HG03139 (cell line): ENCODE results near the gene DMRTC2.

Experiments used
- ATAC-seq: cut with Tn5 transposase; IDR thresholded peaks from one replicate; pipeline ENCODE4 v1.9.1; 2021; ENCODE audit not compliant: unreplicated experiment

Gene DMRTC2

DNA sequence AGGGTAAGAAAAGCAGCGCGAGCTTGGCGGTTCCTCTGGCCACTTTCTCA is at the start of gene DMRTC2:
Gene DMRTC2, plus strand, starts transcription at position 42 of the 50 bp plus-strand sequence. CDS start 2,387 bp downstream, outside the sequence.
- ATAC-seq, result no peak

DNA sequence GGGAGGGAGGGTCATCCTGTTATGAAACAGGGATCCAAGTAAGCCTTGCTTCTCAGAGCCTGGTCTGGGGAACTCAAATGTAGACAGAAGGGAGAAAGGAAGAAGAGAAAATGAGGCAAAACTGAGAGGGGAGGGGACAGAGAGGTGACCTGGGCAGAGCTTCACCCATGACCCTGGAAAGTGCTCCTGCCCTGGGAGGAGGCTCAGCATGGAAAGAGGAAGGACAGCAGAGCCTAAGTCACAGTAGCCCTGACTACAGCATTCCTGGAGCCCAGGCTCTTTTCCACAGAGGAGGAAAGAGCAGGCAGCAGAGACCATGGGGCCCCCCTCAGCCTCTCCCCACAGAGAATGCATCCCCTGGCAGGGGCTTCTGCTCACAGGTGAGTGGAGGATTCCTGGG is 48.5 kb upstream of the DMRTC2 start, which contains the start of gene CEACAM3:
Gene CEACAM3, plus strand, starts transcription at position 226 of the 400 bp plus-strand sequence. Its CDS starts 91 bp downstream, at position 317.
- no peak for ATAC-seq

DNA sequence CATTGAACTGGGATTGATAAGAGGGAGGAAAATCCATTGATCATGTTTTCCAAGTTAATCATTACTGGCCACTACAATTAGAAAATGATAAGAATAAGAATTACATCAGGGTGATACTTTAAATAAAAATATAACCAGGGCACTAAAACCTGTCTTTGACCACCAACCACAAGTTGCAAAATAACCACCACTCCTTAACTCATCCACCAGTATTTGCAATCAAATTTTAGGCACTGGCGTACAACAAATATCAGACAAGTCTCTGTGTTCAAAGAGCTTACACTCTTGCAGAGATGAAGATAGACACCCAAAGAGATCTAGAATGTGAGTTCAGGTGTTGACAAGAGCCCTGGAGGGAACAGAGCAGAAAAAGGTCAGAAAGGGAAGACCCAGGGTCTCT is 47.9 kb upstream of the DMRTC2 start:
- no peak for ATAC-seq

DNA sequence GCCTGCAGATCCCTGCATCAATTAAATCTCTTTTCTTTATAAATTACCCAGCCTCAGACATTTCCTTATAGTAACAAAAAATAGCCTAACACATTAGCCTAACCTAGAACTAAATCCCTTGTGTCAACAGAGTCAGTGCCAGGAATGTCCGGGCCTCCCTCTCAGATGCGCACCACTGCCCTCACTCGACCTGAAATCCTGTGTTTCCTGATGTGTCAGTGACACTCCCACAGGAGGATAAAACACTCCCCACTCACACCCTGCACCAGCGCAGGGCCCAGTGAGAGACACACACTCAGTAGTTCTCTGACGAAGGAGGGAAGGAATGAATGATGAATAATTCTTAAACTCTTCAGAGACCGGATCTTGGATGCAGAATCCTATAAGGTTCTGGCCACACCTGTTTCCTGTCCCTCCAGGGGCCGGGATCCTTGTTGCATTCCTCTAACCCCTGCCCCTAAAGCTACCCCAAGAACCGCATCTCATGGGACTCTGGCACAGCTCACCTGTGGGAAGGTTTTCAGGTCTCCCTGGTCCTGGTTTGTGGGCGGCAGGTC is 45.3 kb upstream of the DMRTC2 start:
- no peak for ATAC-seq

DNA sequence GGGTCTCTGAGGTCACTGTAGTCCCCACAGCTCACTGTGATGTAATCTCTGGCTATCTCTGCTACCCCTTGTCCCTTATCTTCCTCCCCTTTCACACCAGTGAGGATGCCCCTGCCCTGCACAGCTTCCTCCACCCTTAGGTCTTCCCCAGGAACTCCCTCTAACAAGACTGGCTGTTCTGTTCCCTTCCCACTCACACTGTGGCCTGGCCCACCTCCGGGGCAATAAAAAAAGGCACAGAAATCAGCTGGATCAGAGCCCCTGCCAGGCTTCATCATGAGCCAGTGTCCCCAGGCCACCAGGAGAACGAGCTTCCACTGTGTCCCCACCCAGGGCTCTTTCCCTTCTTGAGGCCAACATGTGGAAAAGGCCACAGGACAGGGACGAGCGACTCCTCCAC is 43.8 kb upstream of the DMRTC2 start:
- ATAC-seq, result no peak

DNA sequence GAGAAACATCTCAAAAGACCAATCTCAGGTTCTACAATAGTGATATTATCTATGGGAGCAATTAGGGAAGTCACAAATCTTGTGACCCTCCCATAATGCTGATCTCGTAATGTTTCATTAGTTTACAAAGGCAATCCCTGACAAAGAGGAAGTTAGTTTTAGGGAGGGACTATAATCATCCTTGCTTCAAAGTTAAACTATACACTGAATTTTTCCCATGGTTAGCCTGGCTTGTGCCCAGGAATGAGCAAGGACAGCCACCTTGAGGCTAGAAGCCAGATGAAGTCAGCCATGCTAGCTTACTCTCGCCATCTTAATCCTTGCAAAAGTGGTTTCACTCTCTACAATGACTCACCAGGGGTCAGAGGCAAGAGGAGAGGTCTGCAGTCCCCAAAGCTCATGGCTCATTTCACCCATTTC is 43.0 kb upstream of the DMRTC2 start:
- ATAC-seq, result no peak

DNA sequence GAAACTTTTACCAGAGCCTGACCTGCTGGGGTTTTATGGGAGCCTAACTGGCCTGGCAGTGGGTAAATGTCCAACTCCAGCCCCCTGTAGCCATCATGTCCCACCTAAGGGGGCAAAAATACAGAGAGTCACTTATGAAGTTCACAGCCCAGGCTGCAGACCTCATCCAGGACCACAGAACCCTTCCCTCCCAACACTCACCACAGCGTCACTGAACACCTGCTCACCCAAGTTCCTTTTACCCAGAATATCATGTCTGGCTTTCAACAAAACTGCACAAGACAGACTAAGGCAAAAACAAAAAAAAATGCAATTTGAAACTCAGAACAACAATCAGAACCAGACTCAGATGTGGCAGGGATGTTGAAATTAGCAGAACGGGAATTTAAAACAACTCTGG is 42.1 kb upstream of the DMRTC2 start:
- no peak for ATAC-seq

DNA sequence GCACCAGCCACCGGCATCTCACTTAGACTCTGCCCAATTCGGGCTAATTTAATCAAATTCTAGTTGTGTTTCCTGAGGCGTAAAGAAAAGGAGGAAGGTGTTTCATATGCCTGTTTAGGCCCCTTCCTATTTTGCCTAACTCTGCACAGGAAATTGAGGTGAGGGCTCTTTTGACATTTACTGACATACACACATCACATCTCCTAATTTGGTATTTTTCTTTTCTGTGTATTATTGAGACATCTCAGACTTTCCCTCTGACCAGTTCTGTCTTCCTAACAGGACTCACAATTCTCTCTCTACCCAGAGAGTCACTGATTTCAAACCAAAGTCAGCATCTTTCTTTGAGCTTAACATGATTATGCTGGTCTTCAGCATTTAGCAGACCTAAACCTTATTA is 40.5 kb upstream of the DMRTC2 start:
- no peak for ATAC-seq

DNA sequence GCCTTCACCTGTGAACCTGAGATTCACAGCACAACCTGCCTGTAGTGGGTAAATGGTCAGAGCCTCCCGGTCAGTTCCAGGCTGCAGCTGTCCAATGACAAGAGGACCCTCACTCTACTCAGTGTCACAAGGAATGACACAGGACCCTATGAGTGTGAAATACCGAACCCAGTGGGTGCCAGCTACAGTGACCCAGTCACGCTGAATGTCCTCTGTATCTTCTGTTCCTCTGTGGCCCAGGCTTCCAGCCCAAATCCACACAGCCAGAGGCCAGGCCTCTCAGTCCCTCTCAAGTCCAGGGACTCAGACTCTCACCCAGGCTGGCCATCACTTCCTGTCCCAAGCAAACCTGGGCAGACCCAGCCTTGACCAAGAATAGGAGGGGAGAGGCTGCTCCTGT is 37.7 kb upstream of the DMRTC2 start:
- ATAC-seq, result no peak

DNA sequence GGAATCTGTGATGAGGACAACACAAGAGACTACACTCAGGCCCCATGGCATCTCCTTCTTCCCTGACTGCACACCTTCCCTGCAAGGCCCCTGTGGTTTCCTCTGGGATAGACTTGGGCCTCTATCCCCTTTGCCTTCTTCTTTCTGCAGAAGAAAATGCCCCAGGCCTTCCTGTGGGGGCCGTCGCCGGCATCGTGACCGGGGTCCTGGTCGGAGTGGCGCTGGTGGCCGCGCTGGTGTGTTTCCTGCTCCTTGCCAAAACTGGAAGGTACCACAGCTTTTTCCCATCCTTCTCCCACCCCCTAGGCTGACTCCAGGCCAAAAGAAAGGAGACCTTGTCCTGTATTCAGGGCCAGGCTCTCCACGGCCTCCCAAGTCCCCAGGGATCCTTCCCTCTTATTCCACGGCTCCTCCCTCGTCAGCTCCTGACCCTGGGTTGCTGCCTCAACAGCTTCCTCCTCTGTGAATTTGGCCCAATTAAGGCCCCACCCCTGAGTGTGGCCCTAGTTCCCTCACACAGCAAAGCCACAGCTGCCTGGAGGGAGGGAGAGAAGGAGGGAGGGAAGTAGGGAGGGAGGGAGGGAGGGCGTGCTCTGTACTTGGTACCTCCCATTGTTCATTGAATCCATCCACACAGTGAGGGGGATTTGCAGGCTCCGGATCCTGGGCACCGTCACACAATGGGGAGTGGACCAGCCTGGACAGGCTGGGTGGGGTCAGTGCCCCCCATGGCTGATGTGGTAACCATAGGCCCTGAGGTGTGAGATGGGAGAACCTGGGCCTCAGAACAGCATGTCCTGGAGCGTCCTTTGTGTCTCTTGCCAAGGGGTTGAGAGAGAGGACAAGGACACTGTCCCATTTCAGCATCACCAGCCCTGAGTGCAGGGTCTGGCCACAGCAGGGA is 35.9 kb upstream of the DMRTC2 start:
- ATAC-seq, result no peak

DNA sequence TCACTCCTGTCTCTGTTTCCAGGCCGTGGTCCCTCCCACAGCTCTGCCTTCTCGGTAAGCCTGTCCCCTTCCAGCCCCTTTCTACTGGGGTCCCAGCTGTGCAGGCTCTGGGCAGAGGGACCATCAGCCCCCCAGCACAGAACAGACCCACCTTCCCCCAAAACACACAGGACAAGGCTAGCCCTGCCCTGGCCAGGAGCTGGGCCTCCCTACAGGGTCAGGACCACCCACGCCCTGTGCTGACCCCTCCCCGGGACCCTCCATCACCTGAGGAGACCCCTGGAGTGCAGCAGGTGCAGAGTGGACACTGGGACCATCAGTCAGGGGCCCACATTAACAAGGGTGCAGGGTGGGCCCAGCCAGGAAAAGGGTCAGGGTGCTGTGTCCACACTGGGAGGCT is 34.5 kb upstream of the DMRTC2 start:
- ATAC-seq, result no peak

DNA sequence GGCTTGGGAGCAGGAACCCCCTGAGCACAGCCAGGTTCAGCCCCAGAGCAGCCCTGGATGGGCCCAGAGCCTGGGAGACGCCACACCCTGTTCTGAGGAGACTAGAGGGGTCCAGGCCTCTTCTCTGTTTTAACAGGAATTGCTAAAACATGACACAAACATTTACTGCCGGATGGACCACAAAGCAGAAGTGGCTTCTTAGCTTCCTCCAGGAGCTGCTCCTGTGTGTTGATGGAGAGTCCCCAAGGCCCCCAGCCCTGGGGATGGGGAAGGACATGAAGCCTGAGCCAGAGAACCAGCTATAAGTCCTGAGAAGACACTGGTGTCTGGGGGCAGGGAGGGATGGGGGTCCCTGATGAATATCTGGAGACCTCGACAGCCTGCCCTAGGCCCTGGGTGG is 33.8 kb upstream of the DMRTC2 start:
- no peak for ATAC-seq

DNA sequence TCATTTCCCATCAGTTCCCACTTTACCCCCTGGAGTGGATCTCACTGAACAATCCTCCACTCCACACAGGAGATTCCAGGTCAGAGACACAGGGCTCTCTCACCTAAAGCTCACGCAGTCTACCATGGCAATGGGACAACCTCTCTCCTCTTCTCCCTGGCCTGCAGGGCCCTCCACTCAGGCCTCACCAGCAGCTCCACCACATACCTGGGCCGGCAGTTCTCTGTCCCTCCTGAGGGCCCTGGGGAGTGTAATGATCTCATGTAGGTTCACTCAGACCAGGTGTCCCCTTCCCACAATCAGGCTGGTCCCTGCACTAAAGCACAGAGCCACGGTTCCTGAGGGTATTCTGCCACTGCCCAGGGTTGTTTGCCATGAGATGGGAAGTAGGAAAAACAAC is 32.9 kb upstream of the DMRTC2 start:
- ATAC-seq, result no peak

DNA sequence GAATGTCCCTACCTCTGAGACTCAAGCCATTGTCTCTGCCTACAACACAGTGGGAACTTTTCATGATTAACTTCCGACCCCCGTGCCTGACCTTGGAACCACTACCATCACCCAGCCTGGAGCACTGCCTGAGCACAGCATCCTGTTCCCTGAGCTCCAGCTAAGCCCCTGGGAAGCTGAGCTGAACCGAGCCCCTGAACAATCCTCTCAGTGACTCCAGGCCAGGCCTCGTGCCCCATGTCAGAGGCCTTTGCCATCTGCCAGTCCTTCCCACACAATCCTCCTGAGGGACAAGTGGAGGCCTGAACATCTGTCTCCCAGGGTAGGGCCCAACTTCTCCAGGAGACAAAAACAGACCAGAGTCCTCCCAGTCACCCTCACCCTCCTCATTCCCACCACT is 30.9 kb upstream of the DMRTC2 start:
- ATAC-seq, result no peak

DNA sequence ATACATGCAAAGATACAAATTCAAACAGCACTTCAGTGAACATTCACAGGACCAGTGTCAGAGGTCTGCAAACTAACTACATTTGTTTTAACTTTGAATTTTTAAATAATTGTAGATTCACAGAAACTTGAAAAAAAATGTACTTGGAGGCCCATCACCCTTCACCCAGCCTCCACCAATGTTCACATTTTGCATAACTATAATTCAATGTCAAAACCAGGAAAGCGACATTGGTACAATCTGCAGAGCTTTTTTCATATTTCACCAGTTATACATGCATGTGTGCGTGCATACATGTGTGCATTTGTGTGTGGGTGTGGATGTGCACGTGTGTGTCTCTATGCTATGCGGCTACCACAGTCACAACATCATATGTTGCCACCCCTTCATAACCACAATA is 29.5 kb upstream of the DMRTC2 start:
- no peak for ATAC-seq

DNA sequence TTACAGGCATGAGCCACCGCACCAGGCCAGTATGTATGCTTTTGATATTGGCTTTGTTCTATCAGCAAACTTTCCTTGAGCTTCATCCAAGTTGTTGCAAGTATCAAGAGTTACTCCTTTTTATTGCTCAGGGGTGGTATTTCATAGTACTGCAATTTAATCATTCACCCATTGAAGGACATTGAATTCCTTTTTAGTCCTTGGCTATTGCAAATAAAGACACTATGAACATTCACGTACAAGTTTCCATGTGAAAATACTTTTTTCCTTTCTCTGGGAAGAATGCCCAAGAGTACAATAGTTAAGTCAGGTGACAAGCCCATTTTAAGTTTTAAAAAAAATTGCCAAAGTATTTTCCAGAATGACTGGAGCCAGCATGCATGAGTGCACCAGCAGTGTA is 28.1 kb upstream of the DMRTC2 start:
- no peak for ATAC-seq

DNA sequence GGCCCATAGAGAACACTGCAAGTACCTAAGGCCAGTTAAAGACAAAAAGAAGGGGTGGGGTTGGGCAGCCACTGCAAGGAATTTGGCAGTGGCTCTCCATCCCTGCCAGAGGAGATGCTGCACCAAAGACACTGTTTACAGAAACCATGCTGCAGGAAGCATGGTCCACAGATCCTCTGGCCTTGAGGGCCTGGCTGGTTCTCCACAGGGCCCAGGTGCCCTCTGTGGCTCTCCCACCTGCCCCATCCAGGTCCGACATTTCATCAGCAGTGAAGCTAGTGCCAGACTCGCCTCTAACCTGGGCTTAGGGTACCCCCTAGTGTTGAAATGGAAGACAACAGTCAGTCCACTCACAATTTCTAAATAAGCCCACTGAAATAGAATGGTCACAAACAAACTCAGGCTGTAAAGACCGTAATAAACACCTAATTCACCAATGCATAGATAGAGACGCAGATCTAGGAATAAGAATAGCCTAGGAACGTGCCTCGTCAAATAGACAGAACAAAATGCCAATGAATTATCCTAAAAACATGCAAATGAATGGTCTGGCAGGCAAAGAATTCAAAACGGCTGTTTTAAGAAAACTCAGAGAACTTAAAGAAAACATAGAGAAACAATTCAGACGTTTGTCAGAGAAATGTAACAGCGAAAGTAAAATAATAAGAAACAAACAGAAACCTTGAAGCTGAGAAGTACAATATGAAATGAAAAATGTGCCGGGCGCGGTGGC is 23.7 kb upstream of the DMRTC2 start:
- no peak for ATAC-seq

DNA sequence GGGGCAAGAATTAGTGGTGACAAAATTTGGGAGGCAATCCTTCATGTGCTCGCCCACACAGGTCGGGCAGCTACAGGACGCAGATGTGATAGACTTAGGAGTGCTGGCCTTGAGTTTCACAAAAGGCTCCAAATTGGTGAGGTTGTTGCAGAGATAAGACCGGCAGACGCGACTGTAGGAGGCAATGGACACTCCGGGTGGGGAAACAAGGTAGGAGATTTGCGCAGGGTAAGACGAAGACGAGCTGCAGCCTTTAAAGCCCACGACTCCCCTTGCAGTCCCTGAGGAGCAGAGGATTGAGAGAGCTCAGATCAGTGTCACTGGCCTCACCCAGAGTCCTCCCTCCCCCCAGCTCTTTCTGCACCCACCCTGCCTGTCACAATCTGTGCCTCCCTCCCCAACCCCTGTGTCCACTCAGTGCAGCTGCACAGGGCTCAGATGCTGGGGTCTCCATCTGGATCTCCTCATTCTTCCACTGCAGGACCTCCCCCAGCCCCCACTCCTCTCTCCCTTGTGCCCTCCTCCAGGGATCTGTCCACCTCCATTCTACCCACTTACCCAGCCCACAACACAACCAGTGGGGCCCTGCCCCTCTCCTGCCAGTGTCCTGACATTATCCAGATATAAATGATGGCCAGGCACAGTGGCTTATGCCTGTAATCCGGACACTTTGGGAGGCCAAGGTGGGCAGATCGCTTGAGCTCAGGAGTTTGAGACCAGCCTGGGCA is 6.7 kb upstream of the DMRTC2 start:
- ATAC-seq, result no peak

DNA sequence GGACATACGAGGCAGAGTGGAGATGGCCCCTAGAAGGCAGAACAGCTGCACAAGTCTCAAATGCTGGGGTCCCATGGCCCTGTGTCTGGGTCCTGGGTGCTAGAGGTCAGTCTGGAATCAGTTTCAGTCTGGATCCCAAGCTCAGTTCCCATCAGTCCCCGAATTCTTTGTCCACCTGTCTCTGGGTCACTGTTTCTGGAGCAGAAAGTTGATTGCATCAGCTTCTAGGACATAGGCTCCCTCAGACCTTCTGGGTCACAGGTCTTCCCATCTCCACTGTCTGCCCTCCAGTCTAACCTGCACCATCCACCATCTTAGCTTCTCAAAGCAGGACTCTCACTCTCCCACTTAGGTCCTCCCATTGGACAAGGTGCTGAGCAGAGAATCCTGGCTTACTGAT is 5.6 kb upstream of the DMRTC2 start:
- ATAC-seq, result no peak

DNA sequence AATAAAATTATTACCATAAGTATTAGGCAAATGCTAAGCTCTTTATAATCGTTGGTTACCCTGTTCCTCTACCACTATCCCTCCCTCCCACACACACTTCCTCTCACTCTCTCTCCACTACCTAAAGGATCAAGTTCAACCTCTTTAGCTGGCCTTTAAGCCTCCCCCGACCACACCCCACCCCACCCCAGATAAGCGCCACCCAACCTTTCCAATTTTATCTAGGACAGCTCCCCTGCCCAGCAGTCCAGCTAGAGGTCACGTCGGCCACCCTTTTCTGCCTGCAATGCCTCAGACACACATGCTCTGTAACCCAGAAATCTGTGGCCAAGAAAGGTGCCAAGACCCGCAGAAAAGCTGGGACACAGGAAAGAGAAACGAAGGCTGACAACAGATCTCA is 1.5 kb upstream of the DMRTC2 start:
- no peak for ATAC-seq

DNA sequence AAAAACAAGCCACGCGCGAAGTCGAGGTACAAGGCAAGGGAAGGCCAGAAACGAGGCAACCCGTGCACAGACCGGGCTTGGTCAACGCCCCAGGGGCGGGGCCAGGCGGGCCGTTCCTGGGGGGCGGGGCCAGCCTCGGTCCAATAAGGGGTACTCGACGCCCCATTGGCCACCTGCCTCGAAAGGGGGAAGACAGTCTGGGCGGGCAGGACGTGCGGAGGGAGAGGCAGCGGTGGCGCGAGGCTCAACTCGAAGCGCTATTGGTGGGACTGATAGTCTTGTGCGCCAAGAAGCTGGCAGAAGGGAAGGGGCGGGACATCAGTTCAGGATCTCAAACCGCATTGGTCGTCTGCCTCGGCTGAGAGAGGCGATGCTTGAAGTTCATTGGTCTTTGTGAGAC is 241 bp upstream of the DMRTC2 start, which contains the start of gene LYPD4:
Gene LYPD4, minus strand, starts transcription at position 83 of the 400 bp plus-strand sequence. CDS start 5,398 bp downstream, outside the sequence.
- no peak for ATAC-seq
